Ramos (cell line): ENCODE measurements around the gene GATC.

Source experiments
- in situ Hi-C: fragments of 300-500 bp; cut with MboI; formaldehyde crosslinking; loops from one replicate; pipeline ENCODE4 v1.14.3; 2022; ENCODE audit warnings: low sequenced_read_pairs; ENCODE audit not compliant: unreplicated experiment

GATC gene

GRCh38 chr12:120445911-120446843, at the start of gene GATC, which contains the start of gene TRIAP1:
TSS of gene GATC (plus strand) at chr12:120446444. CDS start at chr12:120446481, 37 bp downstream.
TSS of gene TRIAP1 (minus strand) at chr12:120446384. CDS start at chr12:120446372, 12 bp downstream.
- in situ Hi-C loops = no loop called here

GRCh38 chr12:120397824-120398540, 48.3 kb upstream of the GATC start:
- in situ Hi-C loops = no loop called here

- in situ Hi-C loops = no loop called here
Observed at GRCh38 chr12:120399531-120399930, 46.7 kb upstream of the GATC start.

GRCh38 chr12:120402217-120402616, 44.0 kb upstream of the GATC start:
- in situ Hi-C loops = no loop called here

- in situ Hi-C loops = no loop called here
Observed at GRCh38 chr12:120403869-120404268, 42.4 kb upstream of the GATC start.

- in situ Hi-C loops = no loop called here
Observed at GRCh38 chr12:120404271-120404670, 42.0 kb upstream of the GATC start.

- in situ Hi-C loops = no loop called here
Observed at GRCh38 chr12:120406069-120406468, 40.2 kb upstream of the GATC start.

- in situ Hi-C loops = no loop called here
Observed at GRCh38 chr12:120406553-120406952, 39.7 kb upstream of the GATC start.

GRCh38 chr12:120408771-120409170, 37.5 kb upstream of the GATC start:
- in situ Hi-C loops = no loop called here

- in situ Hi-C loops = no loop called here
Observed at GRCh38 chr12:120412421-120412820, 33.8 kb upstream of the GATC start.

GRCh38 chr12:120413901-120414695, 32.1 kb upstream of the GATC start:
- in situ Hi-C loops = no loop called here

GRCh38 chr12:120416490-120417216, 29.6 kb upstream of the GATC start:
- in situ Hi-C loops = no loop called here

- in situ Hi-C loops = no loop called here
Observed at GRCh38 chr12:120417917-120418580, 28.2 kb upstream of the GATC start.

GRCh38 chr12:120421701-120422100, 24.5 kb upstream of the GATC start:
- in situ Hi-C loops = no loop called here

- in situ Hi-C loops = no loop called here
Observed at GRCh38 chr12:120422892-120423456, 23.3 kb upstream of the GATC start.

- in situ Hi-C loops = no loop called here
Observed at GRCh38 chr12:120425797-120426196, 20.4 kb upstream of the GATC start.

- in situ Hi-C loops = no loop called here
Observed at GRCh38 chr12:120428597-120429229, 17.5 kb upstream of the GATC start.

- in situ Hi-C loops = no loop called here
Observed at GRCh38 chr12:120429368-120429767, 16.9 kb upstream of the GATC start.
